Peyer's patch (tissue), 4 donors: ENCODE results near the gene PDIA5.

Source experiments
- POLR2A ChIP-seq, 2 donors: fragments of 450-650 bp; IDR thresholded peaks; one replicate each; pipeline ENCODE4 v1.5.1; 2017; ENCODE audit warnings: antibody characterized with exemption in 2 of 2, mild to moderate bottlenecking in 2 of 2, moderate library complexity in 2 of 2
- TF ChIP-seq, protein P1 (sequence below), 6 experiments: fragments of 450-650 bp in 4 of 6; fragments of 200-600 bp in 2 of 6; sonication (generic) in 1 of 6; IDR thresholded peaks; one replicate each; pipeline ENCODE4 v1.5.1; 2017 to 2019; ENCODE audit warnings: antibody characterized with exemption in 6 of 6, mild to moderate bottlenecking in 3 of 6, moderate library complexity in 1 of 6

DNA sequence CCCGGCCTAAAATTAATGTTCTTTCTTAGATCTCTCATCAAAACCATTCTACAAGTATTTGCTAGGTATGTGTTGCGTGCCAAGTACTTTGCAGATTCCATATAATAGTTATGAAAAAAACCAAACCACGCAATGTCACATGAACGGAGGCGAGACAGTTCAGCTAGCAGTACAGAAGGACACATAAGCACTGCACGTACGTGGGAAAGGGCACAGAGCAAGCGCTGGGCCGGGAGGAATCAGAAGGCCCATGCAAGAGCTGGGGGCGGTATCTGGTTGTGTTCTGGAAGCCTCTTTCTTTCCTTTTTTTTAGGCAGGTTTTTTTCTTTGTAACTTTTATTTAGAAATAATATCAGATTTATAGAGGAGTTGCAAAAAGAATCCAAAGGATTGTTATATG, 11.3 kb downstream of the PDIA5 start:
- TF ChIP-seq, protein P1, sequence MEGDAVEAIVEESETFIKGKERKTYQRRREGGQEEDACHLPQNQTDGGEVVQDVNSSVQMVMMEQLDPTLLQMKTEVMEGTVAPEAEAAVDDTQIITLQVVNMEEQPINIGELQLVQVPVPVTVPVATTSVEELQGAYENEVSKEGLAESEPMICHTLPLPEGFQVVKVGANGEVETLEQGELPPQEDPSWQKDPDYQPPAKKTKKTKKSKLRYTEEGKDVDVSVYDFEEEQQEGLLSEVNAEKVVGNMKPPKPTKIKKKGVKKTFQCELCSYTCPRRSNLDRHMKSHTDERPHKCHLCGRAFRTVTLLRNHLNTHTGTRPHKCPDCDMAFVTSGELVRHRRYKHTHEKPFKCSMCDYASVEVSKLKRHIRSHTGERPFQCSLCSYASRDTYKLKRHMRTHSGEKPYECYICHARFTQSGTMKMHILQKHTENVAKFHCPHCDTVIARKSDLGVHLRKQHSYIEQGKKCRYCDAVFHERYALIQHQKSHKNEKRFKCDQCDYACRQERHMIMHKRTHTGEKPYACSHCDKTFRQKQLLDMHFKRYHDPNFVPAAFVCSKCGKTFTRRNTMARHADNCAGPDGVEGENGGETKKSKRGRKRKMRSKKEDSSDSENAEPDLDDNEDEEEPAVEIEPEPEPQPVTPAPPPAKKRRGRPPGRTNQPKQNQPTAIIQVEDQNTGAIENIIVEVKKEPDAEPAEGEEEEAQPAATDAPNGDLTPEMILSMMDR (IDR thresholded peaks at IDR 0.05): no peak
- TF ChIP-seq POLR2A (IDR thresholded peaks at IDR 0.05): no peak
